SK-N-SH treated with all-trans-retinoic acid at 6 μM for 48 hours (cell line): ENCODE data around the gene IL24.
A peak's percentile ranks its signal among the peaks of the same experiment; 100 is the strongest.

Experiments used
- ATAC-seq: fragments of 200-7000 bp; cut with Tn5 transposase; 3 replicates; pipeline ENCODE4 v1.9.1; 2020; ENCODE audit warnings: mild to moderate bottlenecking, moderate library complexity
- ARNTL ChIP-seq: fragments of 450-650 bp; formaldehyde crosslinking; IDR thresholded peaks from 2 replicates; pipeline ENCODE4 v1.5.0; 2020; ENCODE audit warnings: low read depth, mild to moderate bottlenecking, moderate library complexity, borderline replicate concordance
- BACH2 ChIP-seq: fragments of 250-450 bp; sonication (Bioruptor Pico); IDR thresholded peaks from 2 replicates; pipeline ENCODE4 v1.9.0; 2021; ENCODE audit warnings: mild to moderate bottlenecking, borderline replicate concordance
- CREB5 ChIP-seq: fragments of 250-450 bp; sonication (Bioruptor Pico); IDR thresholded peaks from 2 replicates; pipeline ENCODE4 v1.5.1; 2020; ENCODE audit warnings: low read depth, mild to moderate bottlenecking, moderate library complexity
- CSDC2 ChIP-seq: fragments of 250-450 bp; sonication (Bioruptor Pico); IDR thresholded peaks from 2 replicates; pipeline ENCODE4 v1.5.0; 2020; ENCODE audit warnings: mild to moderate bottlenecking, moderate library complexity
- CSRNP3 ChIP-seq: fragments of 250-450 bp; sonication (Bioruptor Pico); IDR thresholded peaks from 2 replicates; pipeline ENCODE4 v1.5.1; 2021; ENCODE audit warnings: mild to moderate bottlenecking, moderate library complexity
- ESRRG ChIP-seq: fragments of 250-450 bp; sonication (Bioruptor Pico); IDR thresholded peaks from 2 replicates; pipeline ENCODE4 v1.6.1; 2021; ENCODE audit warnings: mild to moderate bottlenecking
- GLIS3 ChIP-seq: fragments of 250-450 bp; sonication (Bioruptor Pico); IDR thresholded peaks from 2 replicates; pipeline ENCODE4 v1.5.0; 2020; ENCODE audit warnings: mild to moderate bottlenecking, moderate library complexity
- ISL1 ChIP-seq: fragments of 250-450 bp; sonication (Bioruptor Pico); IDR thresholded peaks from 2 replicates; pipeline ENCODE4 v2.1.2; 2022; ENCODE audit warnings: mild to moderate bottlenecking, moderate library complexity
- PATZ1 ChIP-seq: fragments of 250-450 bp; sonication (Bioruptor Pico); IDR thresholded peaks from 2 replicates; pipeline ENCODE4 v1.8.0; 2020; ENCODE audit warnings: mild to moderate bottlenecking, moderate library complexity, borderline replicate concordance
- POU6F1 ChIP-seq: fragments of 250-450 bp; sonication (Bioruptor Pico); IDR thresholded peaks from 2 replicates; pipeline ENCODE4 v1.8.0; 2021; ENCODE audit warnings: low read depth, mild to moderate bottlenecking, moderate library complexity, borderline replicate concordance
- PPARA ChIP-seq: fragments of 250-450 bp; sonication (Bioruptor Pico); IDR thresholded peaks from 2 replicates; pipeline ENCODE4 v1.5.0; 2020; ENCODE audit warnings: mild to moderate bottlenecking, borderline replicate concordance
- RARB ChIP-seq: fragments of 250-450 bp; sonication (Bioruptor Pico); IDR thresholded peaks from 2 replicates; pipeline ENCODE4 v1.8.0; 2021; ENCODE audit warnings: mild to moderate bottlenecking, moderate library complexity
- SNAI2 ChIP-seq: fragments of 250-450 bp; sonication (Bioruptor Pico); IDR thresholded peaks from 2 replicates; pipeline ENCODE4 v1.5.0; 2020; ENCODE audit warnings: mild to moderate bottlenecking, moderate library complexity
- TCF4 ChIP-seq: fragments of 250-450 bp; sonication (Bioruptor Pico); IDR thresholded peaks from 2 replicates; pipeline ENCODE4 v1.8.0; 2021; ENCODE audit warnings: mild to moderate bottlenecking, moderate library complexity, borderline replicate concordance
- TOX ChIP-seq: fragments of 250-450 bp; sonication (Bioruptor Pico); IDR thresholded peaks from 2 replicates; pipeline ENCODE4 v1.8.0; 2021; ENCODE audit warnings: mild to moderate bottlenecking, moderate library complexity, borderline replicate concordance
- ZFP3 ChIP-seq: fragments of 250-450 bp; sonication (Bioruptor Pico); IDR thresholded peaks from 2 replicates; pipeline ENCODE4 v1.5.0; 2020; ENCODE audit warnings: mild to moderate bottlenecking, moderate library complexity
- ZFP30 ChIP-seq: fragments of 450-650 bp; formaldehyde crosslinking; IDR thresholded peaks from 2 replicates; pipeline ENCODE4 v1.5.0; 2022; ENCODE audit warnings: mild to moderate bottlenecking, moderate library complexity
- ZNF70 ChIP-seq: fragments of 450-650 bp; formaldehyde crosslinking; IDR thresholded peaks from 2 replicates; pipeline ENCODE4 v1.5.0; 2020; ENCODE audit warnings: mild to moderate bottlenecking, moderate library complexity

IL24 gene

GRCh38 chr1:206859082-206859521 is 38.1 kb upstream of the IL24 start:
- no peak for TF ChIP-seq TCF4 (CRISPR knock-in tag)
- no peak for ATAC-seq

GRCh38 chr1:206860165-206860564 is 37.1 kb upstream of the IL24 start:
- TF ChIP-seq RARB, result no peak
- TF ChIP-seq SNAI2, result no peak
- TF ChIP-seq TOX (CRISPR knock-in tag), result no peak
- no peak for TF ChIP-seq ARNTL (CRISPR knock-in tag)
- no peak for TF ChIP-seq PATZ1 (CRISPR knock-in tag)
- no peak for TF ChIP-seq ZFP3 (CRISPR knock-in tag)
- no peak for TF ChIP-seq PPARA (CRISPR knock-in tag)
- TF ChIP-seq ZNF70, result no peak
- no peak for TF ChIP-seq TCF4 (CRISPR knock-in tag)
- no peak for TF ChIP-seq POU6F1
- no peak for TF ChIP-seq ESRRG (CRISPR knock-in tag)
- no peak for TF ChIP-seq BACH2
- TF ChIP-seq ZFP30 (CRISPR knock-in tag), result no peak
- no peak for TF ChIP-seq CSDC2
- no peak for TF ChIP-seq CREB5 (CRISPR knock-in tag)

GRCh38 chr1:206863266-206863665 is 34.0 kb upstream of the IL24 start:
- no peak for ATAC-seq
- TF ChIP-seq GLIS3 (no peak), ZFP3 (CRISPR knock-in tag) (no peak), ISL1 (CRISPR knock-in tag) (no peak), BACH2 (no peak), POU6F1 (no peak), CSRNP3 (no peak), TCF4 (CRISPR knock-in tag) (no peak), SNAI2 (no peak), CREB5 (CRISPR knock-in tag) (no peak)

More at GRCh38 chr1:206860165-206860564, 37.1 kb upstream of the IL24 start:
- ATAC-seq, result no peak

GRCh38 chr1:206864939-206865671 is 32.1 kb upstream of the IL24 start, which contains the start of gene IL20:
Gene IL20, plus strand, starts transcription at chr1:206865623. Its CDS starts 230 bp downstream, at chr1:206865853.
- ATAC-seq, result peak; percentile 95
- TF ChIP-seq POU6F1, result no peak
- TF ChIP-seq SNAI2, result no peak
